ENCODE measurements around the gene CAMTA2.

Gene CAMTA2

DNA sequence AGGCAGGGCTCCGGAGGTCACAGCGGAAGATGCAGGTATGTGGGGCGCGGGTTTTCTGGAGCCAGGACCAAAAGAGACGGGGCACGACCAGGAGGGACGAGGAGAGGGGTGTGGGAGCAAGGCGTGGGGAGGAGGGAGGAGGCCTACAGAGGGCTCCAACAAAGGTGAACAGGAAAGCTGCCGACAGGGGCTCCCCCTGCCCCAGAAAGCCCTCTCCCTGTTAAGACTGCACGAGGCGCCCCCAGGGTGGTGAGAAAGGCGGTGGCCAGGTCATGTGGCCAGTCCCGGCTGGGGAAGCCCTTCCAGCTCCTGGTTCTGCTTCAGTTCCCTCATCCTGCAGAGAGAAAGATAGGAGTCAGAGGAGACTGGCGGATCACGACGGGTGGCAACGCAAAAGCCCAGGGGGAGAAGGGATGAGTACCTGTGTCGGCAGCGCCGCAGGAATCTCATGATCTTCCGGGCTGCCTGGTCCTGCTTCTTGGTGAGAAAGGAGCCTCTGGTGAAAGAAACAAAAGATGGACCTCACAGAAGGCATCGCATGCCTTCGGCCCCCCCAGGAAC, 18.9 kb downstream of the CAMTA2 start:
- DNase-seq (ENCODE audit: low read depth), result no peak

DNA sequence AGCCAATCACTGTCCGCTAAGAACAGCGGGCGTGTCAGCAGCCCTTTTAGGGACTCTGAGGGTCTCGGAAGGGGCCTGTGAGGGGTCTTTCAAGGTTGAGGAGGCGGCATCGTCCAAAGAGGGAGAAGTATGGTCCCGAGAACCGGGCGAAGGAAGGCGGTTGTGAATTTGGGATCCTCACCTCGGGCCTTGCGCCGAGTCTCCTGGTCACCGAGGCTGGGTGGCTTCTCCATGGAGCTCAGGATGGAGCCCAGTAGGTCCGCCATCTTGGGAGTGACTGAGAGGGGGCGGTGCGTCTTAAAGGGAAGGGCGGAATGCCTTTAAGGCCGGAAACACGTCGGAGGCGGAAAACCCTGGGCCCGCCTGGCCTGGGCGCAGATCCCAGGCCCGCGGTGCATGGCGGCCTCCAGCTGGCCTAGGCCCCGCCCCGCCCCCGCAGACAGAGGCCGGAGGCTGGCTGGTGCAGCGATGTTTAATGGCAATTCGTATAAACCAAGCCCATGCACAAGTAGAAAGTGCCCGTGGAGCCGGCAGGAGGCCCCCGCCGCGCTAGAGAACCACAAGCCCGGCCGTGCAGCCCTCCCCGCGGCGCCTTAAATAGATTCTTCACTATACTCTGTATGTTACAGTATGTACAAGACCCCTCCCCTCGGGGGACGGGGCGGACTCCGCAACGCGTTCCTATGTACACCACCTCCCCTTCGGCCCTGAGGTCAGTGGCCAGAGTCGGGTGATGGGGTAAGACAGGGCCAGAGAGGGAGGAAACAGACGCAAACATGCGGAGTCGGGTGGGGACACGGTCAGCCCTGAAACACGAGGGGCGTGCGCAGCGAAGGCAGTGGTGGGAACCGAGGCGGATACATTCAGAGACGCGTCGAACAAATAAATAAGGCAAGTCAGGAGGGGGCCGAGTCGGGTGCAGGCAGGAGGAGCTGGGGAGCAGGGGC, 19.7 kb downstream of the CAMTA2 start, which contains the start of gene SPAG7:
Gene SPAG7, minus strand, starts transcription at position 279 of the 947 bp plus-strand sequence. Its CDS starts 13 bp downstream, at position 266.
- peak; percentile 98 for DNase-seq (ENCODE audit: low read depth)

DNA sequence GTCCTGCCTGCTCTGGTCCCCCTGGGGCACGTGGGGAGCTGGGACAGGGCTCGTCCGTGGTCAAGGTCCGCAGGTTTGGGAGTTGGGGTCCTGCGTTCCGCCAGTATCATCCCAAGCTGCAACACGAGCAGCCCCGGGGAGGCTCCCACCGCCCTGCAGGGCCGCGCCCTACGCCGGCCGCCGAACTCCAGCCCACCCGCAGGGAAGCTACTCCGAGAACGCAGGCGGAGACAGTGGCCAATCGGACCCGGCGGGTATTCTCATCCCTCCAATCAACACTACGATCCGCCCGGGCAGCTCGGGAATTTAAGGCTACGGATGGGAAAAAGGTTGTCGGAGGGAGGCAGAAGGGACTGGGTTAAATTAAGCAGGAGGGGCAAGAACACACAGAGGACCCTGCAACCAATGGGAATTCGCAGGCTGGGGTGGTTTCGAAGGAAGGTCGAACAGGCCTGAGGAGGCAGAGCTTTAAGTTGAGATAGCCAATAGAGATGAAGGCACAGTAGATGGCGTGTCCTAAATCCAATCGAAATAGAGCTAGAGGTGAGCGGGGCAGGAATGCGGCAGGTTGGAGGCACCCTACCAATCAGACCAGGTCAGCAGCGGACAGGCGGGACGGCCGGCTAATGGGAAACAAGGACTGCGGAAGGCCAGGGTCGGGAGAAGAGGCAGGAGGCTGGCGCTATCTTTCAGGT, 20.5 kb downstream of the CAMTA2 start:
- peak; percentile 100 for DNase-seq (ENCODE audit: low read depth)

DNA sequence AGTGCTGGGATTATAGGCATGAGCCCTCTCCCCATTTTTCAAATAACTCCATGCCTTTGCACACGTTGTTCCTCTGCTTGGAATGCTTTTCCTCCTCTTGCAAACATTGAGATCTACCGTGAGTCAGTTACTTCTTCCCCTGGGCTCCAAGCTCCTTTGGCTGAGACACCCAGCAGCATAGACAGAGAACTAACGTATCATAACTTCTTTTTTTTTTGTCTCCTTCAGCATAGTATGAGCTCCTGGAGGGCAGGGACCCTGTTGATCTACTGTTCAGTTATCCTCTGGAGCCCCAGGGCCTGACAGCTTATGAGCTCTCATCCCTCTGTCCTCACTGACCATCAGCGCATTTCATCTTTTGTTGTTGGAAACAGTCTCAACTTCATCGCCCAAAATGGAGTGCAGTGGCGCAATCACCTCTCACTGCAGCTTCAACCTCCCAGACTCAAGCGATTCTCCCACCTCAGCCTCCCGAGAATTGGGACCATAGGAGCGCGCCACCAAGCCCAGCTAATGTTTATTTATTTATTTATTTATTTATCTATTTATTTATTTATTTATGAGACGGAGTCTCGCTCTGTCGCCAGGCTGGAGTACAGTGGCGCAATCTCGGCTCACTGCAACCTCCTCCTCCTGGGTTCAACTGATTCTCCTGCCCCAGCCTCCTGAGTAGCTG, 22.0 kb downstream of the CAMTA2 start:
- DNase-seq (ENCODE audit: low read depth), result no peak

DNA sequence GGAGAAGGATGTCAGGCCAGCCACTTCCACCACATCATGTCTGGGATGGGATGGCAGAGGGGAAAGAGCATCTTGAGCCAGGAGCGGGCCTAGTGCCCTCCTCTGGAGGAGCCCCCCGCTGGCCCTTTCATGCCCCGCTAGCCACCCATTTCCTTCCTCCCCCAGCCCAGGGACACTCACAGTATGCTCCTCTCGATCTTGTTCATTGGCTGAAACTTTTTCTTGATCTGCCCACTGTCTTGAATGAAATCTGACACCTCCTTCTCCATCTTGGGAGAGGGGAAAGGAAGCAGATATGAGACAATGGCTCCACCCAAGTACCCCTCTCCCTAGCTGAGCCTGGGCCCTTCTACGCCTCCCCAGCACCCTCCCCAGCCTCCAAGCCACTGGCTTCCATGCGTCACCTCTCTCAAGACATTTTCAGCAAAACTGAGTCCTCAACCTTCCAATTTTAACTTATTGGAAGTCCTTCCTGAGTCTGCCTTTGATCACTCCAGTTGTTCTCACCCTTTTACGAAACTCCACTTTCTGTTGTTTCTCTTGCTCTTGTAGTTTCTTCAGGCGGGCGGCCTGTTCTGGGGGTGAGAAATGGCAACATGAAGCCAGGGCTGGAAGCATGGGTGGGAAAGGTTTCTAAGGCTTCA, 27.1 kb downstream of the CAMTA2 start:
- DNase-seq (ENCODE audit: low read depth), result no peak

DNA sequence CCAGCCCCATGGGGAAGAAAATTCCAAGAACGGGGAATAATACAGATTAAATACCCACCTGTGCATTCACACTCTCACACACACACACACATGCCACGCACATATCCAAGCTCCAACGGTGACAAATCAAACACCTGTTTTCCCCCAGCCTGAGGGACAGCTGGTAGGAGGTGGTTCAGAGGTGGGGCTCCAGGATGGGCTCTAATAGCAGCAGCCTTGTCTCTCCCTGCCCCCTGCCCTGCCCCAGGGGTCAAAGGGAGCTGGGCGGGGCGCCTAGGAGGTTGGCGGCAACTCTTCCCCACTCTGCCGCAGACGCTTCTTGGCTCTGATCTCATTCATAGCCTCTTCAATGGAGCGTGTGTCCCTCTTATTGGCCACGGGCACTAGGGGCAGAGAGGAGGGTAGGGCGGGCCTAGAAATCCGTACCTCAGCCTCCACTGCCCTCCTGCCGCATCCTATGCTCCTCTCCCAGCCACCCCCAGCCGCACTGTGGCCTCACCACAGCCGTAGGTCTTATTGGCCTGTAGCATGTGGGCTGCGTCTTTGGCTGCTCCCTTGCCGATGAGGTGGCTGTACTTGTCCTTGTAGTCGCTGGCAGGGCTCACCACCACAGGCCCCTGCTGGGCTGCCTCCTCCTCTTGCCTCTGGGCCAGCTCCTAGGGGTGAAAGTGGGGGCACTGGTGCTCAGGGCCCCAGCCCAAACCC, 28.1 kb downstream of the CAMTA2 start:
- DNase-seq (ENCODE audit: low read depth), result no peak

DNA sequence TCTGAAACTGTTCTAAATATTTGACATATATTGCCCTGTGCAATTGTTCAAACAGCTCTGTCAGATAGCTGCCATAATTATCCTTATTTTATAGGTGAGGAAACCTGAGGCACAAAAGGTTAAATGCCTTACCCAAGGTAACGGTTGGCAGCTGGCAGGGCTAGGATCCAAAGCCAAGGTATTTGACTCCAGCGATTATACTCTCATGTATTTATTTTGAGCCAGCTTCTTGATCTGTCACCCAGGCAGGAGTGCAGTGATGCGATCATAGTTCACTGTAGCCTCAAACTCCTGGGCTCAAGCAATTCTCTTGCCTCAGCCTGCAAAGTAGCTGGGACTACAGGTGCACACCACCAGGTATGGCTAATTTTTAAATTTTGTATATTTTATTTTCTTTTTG, 29.4 kb downstream of the CAMTA2 start:
- DNase-seq (ENCODE audit: low read depth), result no peak

DNA sequence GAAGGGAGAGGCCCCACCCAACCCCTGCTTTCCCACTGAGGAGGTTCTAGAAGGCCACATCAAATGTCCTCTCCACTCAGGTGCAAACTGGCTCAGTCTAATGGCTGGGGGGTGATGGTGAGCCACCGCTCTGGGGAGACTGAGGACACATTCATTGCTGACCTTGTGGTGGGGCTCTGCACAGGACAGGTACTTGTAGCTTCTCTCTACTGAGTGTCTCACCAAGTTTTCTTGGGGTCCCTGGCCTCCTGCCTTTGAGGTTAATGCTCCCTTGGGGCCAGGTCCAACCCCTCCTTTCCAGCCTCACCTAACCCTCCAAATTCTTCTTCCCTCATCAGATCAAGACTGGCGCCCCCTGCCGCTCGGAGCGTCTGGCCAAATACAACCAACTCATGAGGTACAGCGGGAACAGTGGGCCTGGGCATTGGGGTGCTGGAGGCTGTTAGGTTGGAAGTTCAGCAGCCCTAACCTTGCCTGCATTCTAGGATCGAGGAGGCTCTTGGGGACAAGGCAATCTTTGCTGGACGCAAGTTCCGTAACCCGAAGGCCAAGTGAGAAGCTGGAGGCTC, 30.9 kb downstream of the CAMTA2 start:
- DNase-seq (ENCODE audit: low read depth), result no peak

DNA sequence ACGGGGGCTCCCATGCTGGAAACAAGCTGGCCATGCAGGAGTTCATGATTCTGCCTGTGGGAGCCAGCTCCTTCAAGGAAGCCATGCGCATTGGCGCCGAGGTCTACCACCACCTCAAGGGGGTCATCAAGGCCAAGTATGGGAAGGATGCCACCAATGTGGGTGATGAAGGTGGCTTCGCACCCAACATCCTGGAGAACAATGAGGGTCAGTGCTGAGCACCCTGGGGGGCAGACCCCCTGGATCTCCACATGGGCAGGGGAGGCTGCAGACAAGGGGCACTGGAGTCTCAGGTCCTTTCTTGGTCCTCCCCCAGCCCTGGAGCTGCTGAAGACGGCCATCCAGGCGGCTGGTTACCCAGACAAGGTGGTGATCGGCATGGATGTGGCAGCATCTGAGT, 32.4 kb downstream of the CAMTA2 start:
- DNase-seq (ENCODE audit: low read depth), result no peak

DNA sequence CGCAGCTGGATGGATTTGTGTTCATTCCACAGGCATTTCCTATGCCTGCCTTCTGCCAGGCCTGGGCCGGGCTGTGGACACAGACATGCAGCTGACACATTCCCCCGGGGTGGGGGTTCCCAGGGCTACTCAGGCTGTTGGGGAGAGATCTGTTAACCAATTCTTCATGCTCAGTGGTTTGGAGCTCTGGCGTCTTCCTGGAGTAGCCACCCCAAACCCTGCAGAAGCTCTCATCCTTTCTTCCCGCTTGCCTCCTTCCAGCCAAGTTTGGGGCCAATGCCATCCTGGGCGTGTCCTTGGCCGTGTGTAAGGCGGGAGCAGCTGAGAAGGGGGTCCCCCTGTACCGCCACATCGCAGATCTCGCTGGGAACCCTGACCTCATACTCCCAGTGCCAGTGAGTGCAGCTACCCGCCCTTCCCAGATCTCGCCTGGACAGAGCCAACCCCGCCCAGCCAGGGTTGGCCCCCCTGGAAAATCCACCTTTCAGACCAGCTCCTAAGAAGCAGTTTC, 34.0 kb downstream of the CAMTA2 start:
- DNase-seq (ENCODE audit: low read depth), result peak; percentile 81

DNA sequence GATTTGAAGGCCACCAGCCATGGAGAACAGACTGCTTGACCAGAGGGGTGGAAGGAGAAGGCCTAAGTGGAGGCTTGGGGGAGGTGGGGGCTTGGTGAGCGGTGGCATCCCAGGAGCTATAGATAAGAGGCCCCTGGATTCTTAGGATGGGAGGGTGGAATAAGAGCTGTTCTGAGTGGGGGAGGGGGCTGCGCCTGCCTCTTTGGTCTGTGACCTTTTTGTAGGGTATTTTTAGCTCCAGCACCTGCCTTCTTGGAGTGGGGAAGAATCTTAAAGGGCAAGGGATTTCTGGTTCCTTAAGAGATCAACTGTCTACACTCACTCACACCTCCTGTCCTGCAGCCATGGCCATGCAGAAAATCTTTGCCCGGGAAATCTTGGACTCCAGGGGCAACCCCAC, 36.0 kb downstream of the CAMTA2 start:
- no peak for DNase-seq (ENCODE audit: low read depth)

DNA sequence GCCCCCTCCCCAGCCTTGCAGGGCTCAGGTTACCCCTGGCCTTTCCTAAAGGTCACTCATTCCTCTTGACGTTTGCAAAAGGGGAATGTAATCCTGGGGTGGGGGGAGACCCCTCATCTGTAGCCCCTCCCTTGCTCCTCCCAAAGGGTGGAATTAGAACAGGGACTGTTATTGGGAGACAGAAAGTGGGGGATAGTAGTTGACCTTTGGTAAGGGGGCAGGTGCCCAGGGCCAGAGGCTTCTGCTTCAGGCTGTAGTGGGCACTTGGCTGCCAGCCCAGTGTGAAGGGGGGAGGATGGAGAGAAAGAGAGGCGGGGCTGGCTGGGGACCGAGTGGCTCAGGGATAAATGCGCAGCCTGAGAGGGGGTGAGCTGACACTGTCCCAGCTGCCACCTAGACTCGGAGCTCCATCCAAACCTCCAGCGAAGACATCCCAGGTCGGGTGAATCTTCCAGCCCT, 36.7 kb downstream of the CAMTA2 start, which contains the start of gene ENO3:
Gene ENO3, plus strand, starts transcription at position 374 of the 459 bp plus-strand sequence. CDS start 711 bp downstream, outside the sequence.
- no peak for DNase-seq (ENCODE audit: low read depth)

DNA sequence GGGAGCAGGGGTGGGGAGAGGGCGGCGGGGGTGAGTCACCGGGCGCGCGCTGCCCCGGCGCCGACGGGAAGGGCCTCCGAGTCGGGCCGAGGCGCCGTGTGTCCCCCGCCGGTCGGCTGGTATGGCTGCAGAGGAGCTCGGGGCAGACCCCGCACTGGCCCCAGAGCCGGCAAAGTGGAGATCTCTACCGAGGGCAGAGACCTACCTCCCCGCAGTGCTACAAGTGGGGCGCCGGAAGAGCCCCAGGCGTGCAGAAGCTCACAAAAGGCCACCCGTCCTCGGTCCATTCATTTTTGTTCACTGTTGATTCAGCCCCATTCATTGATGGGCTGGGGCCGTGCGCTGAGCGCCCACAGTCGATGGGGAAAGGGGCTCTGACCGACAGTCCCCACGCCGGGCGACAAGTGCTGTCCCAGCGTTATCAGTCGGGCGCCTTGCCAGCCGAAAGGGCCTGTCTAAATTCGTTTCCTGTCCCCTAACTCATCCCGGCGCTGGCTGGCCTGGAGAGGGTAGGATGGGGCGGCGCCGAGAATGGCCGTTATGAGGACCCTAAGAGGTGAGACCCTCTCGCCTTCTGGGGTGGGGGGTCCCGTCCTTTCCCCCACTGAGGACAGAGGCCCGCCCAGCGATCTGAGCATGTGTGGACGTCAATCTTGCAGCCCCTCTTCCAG, 37.3 kb downstream of the CAMTA2 start:
- peak; percentile 47 for DNase-seq (ENCODE audit: low read depth)

DNA sequence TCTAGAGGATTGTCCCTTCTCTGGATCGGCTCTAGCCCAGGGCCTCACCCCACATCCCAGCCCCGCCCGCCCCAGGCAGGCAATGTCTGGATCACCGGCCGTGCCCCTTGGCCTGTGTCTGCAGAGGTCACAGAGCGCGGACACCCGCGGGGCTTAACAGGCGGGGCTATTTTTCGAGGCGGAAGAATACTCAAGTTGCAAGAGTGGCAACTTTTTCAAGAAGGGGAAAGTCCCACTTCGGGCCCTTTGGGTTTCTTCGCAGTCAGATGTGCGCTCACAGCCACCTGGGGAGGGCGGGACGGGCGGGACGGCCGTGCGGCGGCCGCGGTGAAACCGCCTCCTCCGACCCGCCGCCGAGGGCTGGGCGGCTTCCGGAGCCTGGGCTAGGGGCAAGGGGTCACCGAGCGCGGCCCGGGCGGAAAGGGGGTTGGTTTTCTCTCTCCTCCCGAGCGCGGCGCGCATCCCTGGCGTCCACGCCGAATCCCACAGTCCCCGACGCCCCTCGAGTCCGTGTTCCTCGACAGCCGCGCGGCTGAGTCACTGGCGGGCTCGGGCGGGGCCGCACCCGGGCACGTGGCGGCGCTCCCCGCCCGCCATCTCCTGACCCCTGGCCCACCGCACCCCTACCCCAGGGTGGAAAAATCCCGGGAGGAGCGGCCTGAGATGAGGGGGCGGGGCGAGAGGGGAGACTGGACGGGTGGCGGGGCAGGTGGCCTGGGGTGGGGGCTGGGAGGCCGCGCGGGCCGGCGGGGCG, 38.0 kb downstream of the CAMTA2 start:
- peak; percentile 79 for DNase-seq (ENCODE audit: low read depth)

DNA sequence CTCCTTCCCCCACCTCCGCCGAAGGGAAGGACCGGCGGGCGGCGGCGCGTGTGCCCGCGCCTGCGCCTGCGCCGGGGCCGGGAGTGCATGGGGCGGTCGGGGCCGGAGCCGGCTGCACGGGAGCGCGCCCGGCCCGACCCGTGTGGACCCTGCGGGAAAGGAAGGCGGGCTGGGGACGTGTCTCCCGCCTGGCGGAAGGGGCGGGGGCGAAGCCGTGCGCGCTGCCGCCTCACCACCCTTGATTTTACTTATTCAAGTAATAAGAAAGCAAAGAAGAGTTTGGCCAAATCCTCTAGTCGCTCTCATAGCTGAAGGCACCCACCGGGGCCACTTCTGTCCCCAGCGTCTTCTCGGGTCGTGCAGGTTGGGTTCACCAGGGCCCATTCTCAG, 38.5 kb downstream of the CAMTA2 start:
- peak; percentile 93 for DNase-seq (ENCODE audit: low read depth)

DNA sequence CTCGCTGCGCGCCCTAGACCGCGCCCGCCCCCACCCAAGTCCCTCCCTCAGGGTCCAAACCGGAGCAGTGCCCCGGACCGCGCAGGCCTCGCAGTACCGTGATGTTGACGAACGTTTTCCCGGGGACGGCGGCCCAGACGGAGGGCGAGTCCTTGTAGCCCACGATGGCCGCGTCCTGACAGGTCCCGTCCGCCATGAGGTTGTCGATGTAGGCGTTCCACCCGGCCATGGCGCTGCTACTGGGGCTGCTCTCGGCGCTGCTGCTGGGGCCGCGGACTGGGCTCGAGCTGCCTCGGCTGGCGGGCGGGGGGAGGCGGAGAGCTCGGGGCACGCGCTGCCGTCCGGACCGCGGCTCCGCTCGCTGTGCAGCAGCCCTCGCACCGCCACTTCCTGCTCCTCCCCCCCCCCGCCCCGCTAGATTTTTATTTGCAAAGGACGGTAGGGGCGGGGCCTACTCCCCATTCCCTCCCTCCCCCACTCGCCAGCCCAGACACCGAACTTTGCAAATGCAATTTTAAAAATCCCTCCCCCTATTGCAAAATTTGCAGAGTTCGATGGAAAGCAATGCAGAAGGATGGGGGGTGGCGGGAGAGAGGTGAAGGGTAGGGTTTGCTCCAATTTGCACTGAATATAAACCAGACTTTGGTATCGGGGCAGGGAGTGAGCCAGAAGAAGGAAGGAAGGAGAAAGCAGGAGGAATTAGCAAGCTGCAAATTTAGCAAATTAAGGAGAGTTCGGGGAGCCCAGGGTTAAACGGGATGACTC, 39.1 kb downstream of the CAMTA2 start, which contains the start of gene PFN1:
Gene PFN1, minus strand, starts transcription at position 365 of the 765 bp plus-strand sequence. Its CDS starts 136 bp downstream, at position 229.
- DNase-seq (ENCODE audit: low read depth), result peak; percentile 95

DNA sequence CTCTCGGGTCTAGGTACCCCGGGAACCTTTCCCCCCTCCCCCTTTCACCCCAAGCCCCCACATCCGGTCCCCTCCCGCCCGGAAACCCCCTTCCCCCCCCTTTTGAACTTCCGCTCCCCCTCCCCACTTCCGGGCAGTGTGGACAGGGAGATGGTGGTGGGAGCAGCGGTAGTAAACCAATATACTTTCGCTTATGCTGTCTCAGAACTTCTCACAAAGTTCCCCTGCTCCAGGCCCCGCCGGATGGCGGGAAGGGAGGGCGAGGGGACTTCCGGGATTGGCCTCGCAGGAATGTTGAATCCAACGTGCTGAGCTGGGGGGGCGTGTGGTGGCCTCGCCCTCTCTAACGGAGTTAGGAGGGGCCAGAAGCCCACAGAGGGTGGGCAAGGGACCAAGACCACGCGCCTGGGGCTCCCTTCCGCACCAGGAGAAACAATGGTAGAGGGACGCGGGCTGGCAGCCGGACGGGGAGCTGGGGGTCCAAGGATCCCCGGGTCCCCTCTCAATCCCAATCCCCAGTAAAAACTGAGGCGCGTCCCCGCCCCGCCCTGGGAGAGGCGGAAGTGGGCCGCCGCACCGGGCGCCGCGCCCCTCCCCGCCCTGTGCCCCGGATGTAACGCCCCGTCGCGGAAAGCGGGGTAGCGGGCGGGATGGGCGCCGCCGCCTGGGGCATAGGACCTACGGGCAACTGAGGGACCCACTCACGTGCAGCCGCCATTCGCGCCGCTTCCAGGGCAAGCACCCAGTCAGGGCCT, 39.9 kb downstream of the CAMTA2 start:
- DNase-seq (ENCODE audit: low read depth), result peak; percentile 53
